ENCODE measurements around the gene P2RY8. TPM values are rescaled to one million over a fixed set of nuclear protein-coding genes. Genes with fewer than 3 reads are reported as not detected.
"Not testable (repeated sequence)": the region's sequence is repeated elsewhere in the genome, so short reads cannot be mapped to it uniquely, and the experiment has no call there.

The P2RY8 gene
- polyA plus RNA-seq, 6 donors from 2014 or later, result 227 to 320 (median 275) TPM

DNA sequence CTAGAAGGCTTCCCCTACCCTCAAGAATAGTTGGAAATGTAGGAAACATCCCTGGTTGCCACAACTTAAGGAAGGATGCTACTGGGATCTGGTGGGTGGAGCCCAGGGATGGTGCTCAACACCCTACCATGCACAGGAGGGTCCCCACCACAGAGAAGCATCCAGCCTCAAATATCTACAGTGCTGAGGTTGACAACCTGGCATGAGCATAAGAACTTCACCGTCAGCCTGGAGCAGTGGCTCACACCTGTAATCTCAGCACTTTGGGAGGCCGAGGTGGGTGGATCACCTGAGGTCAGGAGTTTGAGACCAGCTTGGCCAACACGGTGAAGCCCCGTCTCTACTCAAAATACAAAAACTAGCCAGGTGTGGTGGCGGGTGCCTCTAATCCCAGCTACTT is 60.3 kb downstream of the P2RY8 start:
- H3K36me3 Mint-ChIP-seq, result peaks cover 61 to 74% of the 10 kb centered on the region in 2 donors
- H3K4me1 Mint-ChIP-seq, result peaks cover 68 to 90% (median 88%) of the 10 kb centered on the region in 3 donors
- no peak overlapping the region for H3K4me3 Mint-ChIP-seq
- ATAC-seq (ENCODE audit: low read depth in 2 of 2), result no peak
- H3K9me3 Mint-ChIP-seq, result peaks cover 8 to 26% (median 11%) of the 10 kb centered on the region in 7 donors
- DNase-seq, result no peak
- peak overlapping the region in 5 of 6 donors; percentile 0 to 47 (median 27) for H3K27ac Mint-ChIP-seq
- H3K27me3 Mint-ChIP-seq, result no peaks in the 10 kb centered on the region

DNA sequence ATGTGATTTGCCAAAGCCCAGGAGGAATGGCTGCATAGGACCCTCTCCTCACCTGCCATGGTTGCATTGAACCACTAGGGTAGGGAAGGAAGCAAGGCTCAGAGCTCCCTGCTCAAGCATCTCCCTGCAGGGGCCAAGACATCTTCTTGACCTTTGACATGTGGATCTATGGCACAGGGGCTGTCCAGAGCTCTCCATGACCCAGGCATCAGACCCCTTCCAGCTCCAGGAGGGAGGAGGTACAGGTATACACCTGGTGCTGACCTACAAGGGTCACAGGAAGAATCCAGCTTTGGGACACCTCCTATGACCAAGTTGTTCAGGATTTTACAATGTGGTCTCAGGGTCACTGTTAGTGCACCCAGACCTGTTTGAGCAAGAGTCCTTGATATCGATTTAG is 61.1 kb downstream of the P2RY8 start:
- Mint-ChIP-seq H3K4me3 (peak overlapping the region in 1 of 8 donors; percentile 20), H3K27ac (peak overlapping the region in 2 of 6 donors; percentile 26 to 57), H3K36me3 (peaks cover 64 to 77% of the 10 kb centered on the region in 2 donors), H3K27me3 (no peaks in the 10 kb centered on the region), H3K4me1 (peaks cover 70 to 87% (median 87%) of the 10 kb centered on the region in 3 donors), H3K9me3 (peaks cover 8 to 26% (median 11%) of the 10 kb centered on the region in 7 donors)
- ATAC-seq (ENCODE audit: low read depth in 2 of 2) (no peak), DNase-seq (no peak)

DNA sequence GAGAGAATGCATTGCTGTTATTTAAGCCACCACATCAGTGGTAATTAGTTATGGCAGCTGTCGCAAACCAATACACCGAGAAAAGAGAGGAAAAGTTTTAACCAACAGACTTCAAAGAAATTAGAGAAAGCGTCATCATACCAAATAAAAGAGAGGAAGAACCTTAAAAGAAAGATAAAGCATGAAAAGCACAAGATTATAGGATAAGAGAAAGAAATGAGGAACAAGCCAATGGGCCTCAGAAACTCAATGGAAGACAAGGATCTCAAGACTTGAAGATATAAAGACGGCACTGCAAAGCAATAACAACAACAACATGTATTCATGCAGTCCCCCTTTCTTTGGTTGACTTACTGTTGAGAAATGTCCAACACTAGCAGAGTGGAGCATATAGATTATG is 61.5 kb downstream of the P2RY8 start:
- H3K27ac Mint-ChIP-seq, result peak overlapping the region in 4 of 6 donors; percentile 5 to 80 (median 14)

DNA sequence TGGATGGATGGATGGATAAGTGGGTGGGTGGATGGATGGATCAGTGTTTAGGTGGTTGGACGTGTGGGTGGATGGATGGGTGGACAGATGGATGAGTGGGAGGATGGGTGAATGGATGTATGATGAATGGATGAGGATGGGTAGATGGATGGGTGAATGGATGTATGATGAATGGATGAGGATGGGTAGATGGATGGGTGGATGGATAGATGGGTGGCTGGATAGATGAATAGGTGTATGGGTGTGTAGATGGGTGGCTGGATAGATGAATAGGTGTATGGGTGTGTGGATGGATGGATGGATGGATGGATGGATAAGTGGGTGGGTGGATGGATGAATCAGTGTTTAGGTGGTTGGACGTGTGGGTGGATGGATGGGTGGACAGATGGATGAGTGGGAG is 62.4 kb downstream of the P2RY8 start:
- peaks cover 68 to 88% (median 87%) of the 10 kb centered on the region in 3 donors for H3K4me1 Mint-ChIP-seq
- H3K9me3 Mint-ChIP-seq, result peaks cover 6 to 26% (median 8%) of the 10 kb centered on the region in 7 donors
- not testable (repeated sequence) for H3K27me3 Mint-ChIP-seq; H3K4me3 Mint-ChIP-seq; DNase-seq; ATAC-seq (ENCODE audit: low read depth in 2 of 2)
- peak overlapping the region in 3 of 6 donors; percentile 39 to 82 (median 62) for H3K27ac Mint-ChIP-seq
- H3K36me3 Mint-ChIP-seq, result peaks cover 54 to 67% of the 10 kb centered on the region in 2 donors

More for the DNA sequence above, 61.5 kb downstream of the P2RY8 start:
- Mint-ChIP-seq H3K4me3 (no peak overlapping the region), H3K27me3 (no peaks in the 10 kb centered on the region), H3K9me3 (peaks cover 8 to 26% (median 11%) of the 10 kb centered on the region in 7 donors), H3K36me3 (peaks cover 63 to 76% of the 10 kb centered on the region in 2 donors), H3K4me1 (peaks cover 71 to 87% (median 87%) of the 10 kb centered on the region in 3 donors)
- DNase-seq (no peak), ATAC-seq (ENCODE audit: low read depth in 2 of 2) (no peak)

DNA sequence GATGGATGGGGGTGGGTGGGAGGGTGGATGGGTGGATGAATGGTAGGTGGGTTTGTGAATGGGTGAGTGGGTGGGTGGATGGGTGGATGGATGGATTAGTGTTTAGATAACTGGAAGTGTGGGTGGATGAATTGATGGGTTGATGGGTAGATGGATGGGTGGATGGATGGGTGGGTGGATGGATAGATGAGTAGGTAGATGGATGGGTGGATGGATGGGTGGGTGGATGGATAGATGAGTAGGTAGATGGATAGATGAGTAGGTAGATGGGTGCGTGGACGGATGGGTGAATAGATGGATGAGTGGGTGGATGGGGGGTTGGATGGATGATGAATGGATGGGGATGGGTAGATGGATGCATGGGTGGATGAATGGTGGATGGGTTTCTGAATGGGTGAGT is 64.0 kb downstream of the P2RY8 start:
- peak overlapping the region in 2 of 8 donors; percentile 29 to 57 for H3K4me3 Mint-ChIP-seq
- no peak for ATAC-seq (ENCODE audit: low read depth in 2 of 2)
- peaks cover 66 to 85% (median 84%) of the 10 kb centered on the region in 3 donors for H3K4me1 Mint-ChIP-seq
- H3K27ac Mint-ChIP-seq, result peak overlapping the region in 4 of 6 donors; percentile 9 to 75 (median 70)
- no peaks in the 10 kb centered on the region for H3K27me3 Mint-ChIP-seq
- peaks cover 41 to 53% of the 10 kb centered on the region in 2 donors for H3K36me3 Mint-ChIP-seq
- no peak for DNase-seq
- H3K9me3 Mint-ChIP-seq, result peaks cover 0 to 26% (median under 1%) of the 10 kb centered on the region in 7 donors

DNA sequence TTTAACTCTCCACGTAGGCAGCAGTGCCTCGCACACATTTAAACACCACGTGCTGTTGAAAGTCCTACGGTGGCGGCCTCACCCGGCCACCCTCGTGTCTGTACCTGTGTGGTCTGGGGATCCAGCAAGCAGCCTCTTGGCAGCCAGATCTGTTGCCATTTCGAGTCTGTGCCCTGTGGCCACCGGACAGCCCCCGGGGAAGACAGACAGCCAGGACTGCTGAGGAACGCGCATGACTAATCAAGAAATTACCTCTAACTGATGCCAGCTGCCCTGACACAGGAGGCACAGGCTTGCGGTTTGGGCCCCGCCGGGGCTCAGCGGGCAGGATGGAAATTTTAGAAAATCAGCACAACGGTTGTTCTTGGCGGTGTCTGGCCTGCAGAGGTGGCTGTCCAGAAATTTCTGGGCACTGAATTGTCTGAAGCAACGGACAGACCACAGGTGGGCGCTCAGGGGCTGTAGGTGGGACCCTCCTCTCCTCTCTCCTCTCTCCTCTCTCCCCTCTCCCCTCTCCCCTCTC is 68.7 kb downstream of the P2RY8 start:
- peak overlapping the region; percentile 93 to 99 (median 98) for H3K27ac Mint-ChIP-seq

DNA sequence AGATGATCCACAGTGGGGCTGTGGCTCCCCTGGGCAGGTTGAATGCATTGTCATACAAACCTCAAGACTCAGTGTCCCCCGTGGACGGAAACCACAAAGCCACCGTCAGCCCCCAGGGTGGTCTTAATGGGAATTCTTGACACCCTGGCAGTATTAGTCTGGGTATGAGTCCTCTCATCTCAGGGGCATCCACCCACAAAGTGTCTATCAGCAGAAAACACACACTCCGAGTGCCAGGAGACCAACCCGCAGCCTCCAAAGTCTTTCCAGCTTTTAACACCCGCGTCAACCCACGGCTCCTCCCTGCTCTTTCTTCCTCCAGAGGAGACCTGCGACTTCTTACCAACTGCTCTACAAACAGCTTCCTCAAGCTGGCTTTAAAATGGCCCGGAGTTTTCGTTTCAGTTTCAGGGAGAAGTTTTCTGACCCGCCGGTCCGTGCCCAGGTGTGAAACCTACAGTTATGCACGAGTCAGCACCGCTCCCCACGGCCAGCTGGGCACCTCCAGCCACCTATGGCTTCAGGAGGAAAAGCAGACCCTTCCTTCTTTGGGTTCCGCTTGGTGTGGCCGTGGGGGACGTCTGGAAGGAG is 69.9 kb downstream of the P2RY8 start:
- peak overlapping the region; percentile 57 to 91 (median 82) for H3K4me3 Mint-ChIP-seq
- DNase-seq, result peak; percentile 82
- no peaks in the 10 kb centered on the region for H3K27me3 Mint-ChIP-seq
- H3K4me1 Mint-ChIP-seq, result peaks cover 58 to 84% (median 83%) of the 10 kb centered on the region in 3 donors
- peak; percentile 69 to 70 for ATAC-seq (ENCODE audit: low read depth in 2 of 2)
- peak overlapping the region; percentile 95 to 99 (median 98) for H3K27ac Mint-ChIP-seq
- H3K9me3 Mint-ChIP-seq, result peaks cover 0 to 3% (median 0%) of the 10 kb centered on the region in 7 donors
- peaks cover 21 to 23% of the 10 kb centered on the region in 2 donors for H3K36me3 Mint-ChIP-seq

More for the DNA sequence above, 68.7 kb downstream of the P2RY8 start:
- H3K36me3 Mint-ChIP-seq, result peaks cover 23 to 36% of the 10 kb centered on the region in 2 donors
- H3K9me3 Mint-ChIP-seq, result peaks cover 0 to 13% (median 0%) of the 10 kb centered on the region in 7 donors
- peak; percentile 67 to 74 for ATAC-seq (ENCODE audit: low read depth in 2 of 2)
- peak; percentile 81 for DNase-seq
- H3K27me3 Mint-ChIP-seq, result no peaks in the 10 kb centered on the region
- H3K4me1 Mint-ChIP-seq, result peaks cover 60 to 83% (median 78%) of the 10 kb centered on the region in 3 donors
- H3K4me3 Mint-ChIP-seq, result peak overlapping the region; percentile 64 to 91 (median 78)

DNA sequence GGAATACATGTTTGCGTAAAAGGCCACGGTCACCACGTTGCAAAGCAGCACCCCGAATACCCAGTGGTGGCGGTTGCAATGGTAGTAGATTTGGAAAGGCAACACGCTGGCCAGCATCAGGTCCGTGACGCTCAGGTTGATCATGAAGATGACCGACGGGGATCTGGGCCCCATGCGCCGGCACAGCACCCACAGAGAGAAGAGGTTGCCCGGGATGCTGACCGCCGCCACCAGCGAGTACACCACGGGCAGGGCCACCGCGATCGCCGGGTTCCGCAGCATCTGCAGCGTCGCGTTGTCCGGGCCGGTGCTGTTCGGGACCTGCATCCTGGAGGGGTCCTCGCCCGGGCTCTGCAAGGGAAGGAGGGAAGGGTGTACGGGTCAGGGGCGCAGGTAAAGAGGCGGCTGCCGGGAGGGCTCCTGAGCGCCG is 70.7 kb downstream of the P2RY8 start:
- Mint-ChIP-seq H3K4me1 (peaks cover 56 to 82% (median 81%) of the 10 kb centered on the region in 3 donors), H3K4me3 (peak overlapping the region in 6 of 8 donors; percentile 55 to 91 (median 82)), H3K27ac (peak overlapping the region in 5 of 6 donors; percentile 67 to 98 (median 95)), H3K36me3 (peaks cover 14 to 17% of the 10 kb centered on the region in 2 donors), H3K27me3 (no peaks in the 10 kb centered on the region), H3K9me3 (no peaks in the 10 kb centered on the region)
- ATAC-seq (ENCODE audit: low read depth in 2 of 2), result no peak
- DNase-seq, result no peak

DNA sequence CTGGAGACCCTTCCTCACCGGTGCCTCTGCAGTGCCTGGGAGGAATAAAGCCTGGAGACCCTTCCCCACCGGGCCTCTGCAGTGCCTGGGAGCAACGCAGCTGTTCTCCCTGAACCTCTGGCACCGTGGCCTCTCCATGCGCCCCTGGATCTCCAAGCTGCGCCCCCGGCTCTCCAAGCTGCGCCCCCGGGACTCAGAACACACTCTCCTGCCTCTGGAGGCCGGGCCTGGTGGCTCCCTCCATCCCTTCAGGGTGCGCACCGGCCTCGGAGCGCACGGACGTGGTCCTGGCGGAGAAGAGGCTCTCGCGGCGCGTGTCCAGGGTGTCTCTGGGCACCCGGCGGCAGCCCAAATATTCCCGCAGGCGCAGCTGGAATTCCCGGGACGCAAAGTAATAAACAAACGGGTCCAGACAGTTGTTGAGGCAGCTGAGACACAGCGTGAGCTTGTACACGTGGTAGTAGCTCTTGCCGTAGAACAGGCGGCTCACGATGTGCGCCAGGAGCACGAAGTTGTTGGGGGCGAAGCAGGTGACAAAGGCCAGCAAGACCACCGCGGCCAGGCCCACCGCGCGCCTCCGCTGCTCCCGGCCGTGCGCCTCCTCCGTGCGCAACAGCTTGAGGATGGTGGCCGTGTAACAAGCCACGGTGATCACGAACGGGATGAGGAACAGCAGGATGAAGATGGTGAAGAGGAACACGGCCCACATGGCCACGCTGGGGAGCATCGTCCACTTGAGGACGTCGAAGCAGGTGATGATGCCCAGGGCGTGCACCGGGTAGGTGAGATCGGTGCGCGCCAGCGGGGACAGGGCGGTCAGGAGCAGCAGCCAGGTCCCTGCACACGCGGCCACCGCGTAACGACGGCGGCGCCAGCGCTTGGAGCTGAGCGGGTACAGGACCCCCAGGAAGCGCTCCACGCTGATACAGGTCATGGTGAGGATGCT is 71.4 kb downstream of the P2RY8 start:
- peaks cover 56 to 77% (median 76%) of the 10 kb centered on the region in 3 donors for H3K4me1 Mint-ChIP-seq
- no peaks in the 10 kb centered on the region for H3K9me3 Mint-ChIP-seq
- peaks cover 14 to 17% of the 10 kb centered on the region in 2 donors for H3K36me3 Mint-ChIP-seq
- ATAC-seq (ENCODE audit: low read depth in 2 of 2) (no peak), DNase-seq (no peak)
- no peaks in the 10 kb centered on the region for H3K27me3 Mint-ChIP-seq
- peak overlapping the region in 4 of 8 donors; percentile 55 to 81 (median 68) for H3K4me3 Mint-ChIP-seq
- peak overlapping the region in 2 of 6 donors; percentile 69 to 95 for H3K27ac Mint-ChIP-seq

DNA sequence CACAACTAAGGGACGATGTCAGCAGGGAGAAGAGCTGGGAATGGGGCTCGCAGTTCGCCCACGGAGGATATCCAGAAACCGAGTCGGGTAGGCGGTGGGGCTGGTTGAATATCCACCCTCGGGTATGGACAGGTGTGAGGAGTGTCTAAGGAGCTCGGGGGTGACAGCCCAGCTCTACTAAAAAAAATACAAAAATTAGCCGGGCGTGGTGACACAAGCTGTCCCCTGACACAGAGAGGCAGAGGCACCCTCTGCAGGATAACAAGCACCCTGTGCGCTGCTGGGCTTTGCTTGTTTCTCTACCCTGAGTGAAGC is 72.1 kb downstream of the P2RY8 start:
- no peak for ATAC-seq (ENCODE audit: low read depth in 2 of 2)
- Mint-ChIP-seq H3K4me1 (peaks cover 52 to 71% (median 70%) of the 10 kb centered on the region in 3 donors), H3K4me3 (peak overlapping the region in 5 of 8 donors; percentile 32 to 60 (median 55)), H3K27ac (peak overlapping the region in 5 of 6 donors; percentile 16 to 90 (median 71)), H3K27me3 (no peaks in the 10 kb centered on the region), H3K36me3 (peaks cover 14 to 17% of the 10 kb centered on the region in 2 donors), H3K9me3 (no peaks in the 10 kb centered on the region)
- DNase-seq, result no peak

DNA sequence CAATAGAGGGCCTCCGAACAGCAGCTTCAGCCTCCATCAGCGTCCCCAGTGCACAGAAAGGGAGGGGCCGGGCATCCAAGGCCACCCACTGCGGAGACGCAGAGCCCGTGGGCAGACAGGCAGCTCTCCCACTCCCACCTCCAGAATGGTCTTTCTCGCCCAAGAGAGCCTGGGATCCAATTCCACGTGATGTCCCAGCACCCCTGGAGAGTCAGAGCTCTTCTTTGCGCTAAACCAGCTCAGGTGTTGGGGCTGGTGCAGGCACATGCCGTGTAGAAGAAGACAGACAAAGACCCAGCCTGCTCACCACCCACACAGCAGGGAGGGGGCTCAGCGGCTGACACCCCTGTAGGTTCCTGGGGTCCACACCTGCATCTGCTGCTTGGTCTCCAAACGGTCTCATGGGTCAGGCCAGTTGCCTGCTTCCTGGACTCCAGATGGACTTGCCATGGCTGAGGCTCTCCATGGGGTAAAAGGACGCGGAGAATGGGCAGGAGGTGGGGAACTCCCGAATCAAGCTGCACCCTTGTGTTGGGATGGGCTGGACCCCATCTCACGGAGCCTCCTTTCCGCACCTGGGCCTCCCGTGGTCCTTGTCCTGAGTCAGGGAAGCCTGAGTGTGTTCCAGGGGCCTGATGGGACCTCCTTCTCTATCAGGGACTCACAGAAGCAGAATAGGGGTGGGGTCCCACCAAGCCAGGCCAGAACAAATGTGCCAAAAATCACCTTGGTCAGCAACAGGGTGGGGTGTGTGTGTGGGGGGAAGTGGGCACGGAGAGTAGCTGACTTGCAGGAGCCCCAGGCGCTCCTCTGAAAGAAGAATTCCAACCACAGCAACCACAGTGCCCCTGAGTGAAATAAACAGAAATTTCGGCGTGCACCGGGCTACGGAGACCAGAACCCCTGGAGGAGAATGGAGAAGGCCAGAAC is 72.7 kb downstream of the P2RY8 start:
- Mint-ChIP-seq H3K4me3 (peak overlapping the region in 7 of 8 donors; percentile 28 to 60 (median 40)), H3K27ac (peak overlapping the region in 5 of 6 donors; percentile 21 to 90 (median 71))
- no peak for DNase-seq

DNA sequence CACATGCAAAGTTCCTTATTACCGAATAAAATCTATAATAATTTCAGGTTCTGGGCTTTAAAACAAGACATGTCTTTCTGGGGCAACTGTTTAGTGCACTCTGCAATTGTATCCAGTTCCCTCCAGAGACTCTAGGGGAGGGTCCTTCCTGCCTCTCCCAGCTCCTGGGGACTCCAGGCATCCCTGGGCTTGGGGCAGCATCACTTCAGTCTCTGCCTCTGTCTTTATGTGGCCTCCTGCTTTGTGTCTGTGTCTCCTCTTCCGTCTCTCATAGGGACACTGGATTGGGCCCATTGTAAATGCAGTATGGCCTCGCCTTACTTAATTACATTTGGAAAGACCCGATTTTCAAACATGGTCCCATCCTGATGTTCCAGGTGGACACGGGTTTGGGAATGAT is 73.4 kb downstream of the P2RY8 start:
- H3K36me3 Mint-ChIP-seq, result peaks cover 14 to 17% of the 10 kb centered on the region in 2 donors
- ATAC-seq (ENCODE audit: low read depth in 2 of 2), result no peak
- peak overlapping the region in 2 of 8 donors; percentile 29 to 39 for H3K4me3 Mint-ChIP-seq
- no peak for DNase-seq
- H3K4me1 Mint-ChIP-seq, result peaks cover 45 to 60% (median 60%) of the 10 kb centered on the region in 3 donors
- peak overlapping the region in 3 of 6 donors; percentile 40 to 89 (median 46) for H3K27ac Mint-ChIP-seq
- H3K9me3 Mint-ChIP-seq, result no peaks in the 10 kb centered on the region
- H3K27me3 Mint-ChIP-seq, result no peaks in the 10 kb centered on the region

More for the DNA sequence above, 72.7 kb downstream of the P2RY8 start:
- peaks cover 50 to 64% (median 64%) of the 10 kb centered on the region in 3 donors for H3K4me1 Mint-ChIP-seq
- ATAC-seq (ENCODE audit: low read depth in 2 of 2), result no peak
- H3K36me3 Mint-ChIP-seq, result peaks cover 14 to 17% of the 10 kb centered on the region in 2 donors
- no peaks in the 10 kb centered on the region for H3K27me3 Mint-ChIP-seq
- H3K9me3 Mint-ChIP-seq, result no peaks in the 10 kb centered on the region

All from naive B cell (primary cell).